ENCODE measurements around the gene SMOC1.

The SMOC1 gene

GRCh38 chr14:69863083-69863482 is 16.1 kb upstream of the SMOC1 start:
- no peak for DNase-seq

- DNase-seq: no peak
Measured at GRCh38 chr14:69865701-69866365, 13.4 kb upstream of the SMOC1 start.

- no peak for DNase-seq
Measured at GRCh38 chr14:69868363-69868963, 10.8 kb upstream of the SMOC1 start.

- no peak for DNase-seq
Measured at GRCh38 chr14:69870613-69871012, 8.6 kb upstream of the SMOC1 start.

- DNase-seq: no peak
Measured at GRCh38 chr14:69873877-69874780, 5.1 kb upstream of the SMOC1 start.

- no peak for DNase-seq
Measured at GRCh38 chr14:69876221-69876847, 2.9 kb upstream of the SMOC1 start.

GRCh38 chr14:69876848-69877306 is 2.3 kb upstream of the SMOC1 start:
- no peak for DNase-seq

GRCh38 chr14:69877492-69877891 is 1.7 kb upstream of the SMOC1 start:
- DNase-seq: peak in 1 of 2 experiments; percentile 57

GRCh38 chr14:69878251-69878650 is 965 bp upstream of the SMOC1 start:
- no peak for DNase-seq

- peak in 1 of 2 experiments; percentile 60 for DNase-seq
Measured at GRCh38 chr14:69880044-69880487, 850 bp downstream of the SMOC1 start.

- peak; percentile 52 to 86 for DNase-seq
Measured at GRCh38 chr14:69880893-69881292, 1.7 kb downstream of the SMOC1 start.

- DNase-seq: peak; percentile 97 to 99
Measured at GRCh38 chr14:69882116-69882864, 3.1 kb downstream of the SMOC1 start.

- DNase-seq: no peak
Measured at GRCh38 chr14:69882915-69883314, 3.7 kb downstream of the SMOC1 start.

GRCh38 chr14:69886453-69887242 is 7.4 kb downstream of the SMOC1 start:
- DNase-seq: peak; percentile 86 to 97

GRCh38 chr14:69887740-69888657 is 8.8 kb downstream of the SMOC1 start:
- DNase-seq: no peak

GRCh38 chr14:69891422-69891821 is 12.2 kb downstream of the SMOC1 start:
- DNase-seq: peak; percentile 39 to 79

GRCh38 chr14:69895109-69895508 is 15.9 kb downstream of the SMOC1 start:
- no peak for DNase-seq

- DNase-seq: no peak
Measured at GRCh38 chr14:69896080-69896479, 16.9 kb downstream of the SMOC1 start.

- no peak for DNase-seq
Measured at GRCh38 chr14:69896972-69897371, 17.8 kb downstream of the SMOC1 start.

GRCh38 chr14:69900603-69901002 is 21.4 kb downstream of the SMOC1 start:
- no peak for DNase-seq

All from NCI-H524 (cell line).